Parathyroid adenoma (tissue), 2 donors: Measurements from ENCODE around the gene TGM2.

Source experiments
- H2AFZ ChIP-seq: fragments of 300-600 bp; sonication (generic); one replicate; pipeline ENCODE4 v1.7.0; 2017; ENCODE audit warnings: antibody characterized with exemption, mild to moderate bottlenecking
- H3K27ac ChIP-seq: fragments of 300-600 bp; sonication (generic); one replicate; pipeline ENCODE4 v1.7.0; 2017
- H3K27me3 ChIP-seq: fragments of 300-600 bp; sonication (generic); one replicate; pipeline ENCODE4 v1.7.0; 2017; ENCODE audit warnings: low read length; ENCODE audit not compliant: control insufficient read depth, insufficient read depth
- H3K36me3 ChIP-seq: fragments of 300-600 bp; sonication (generic); one replicate; pipeline ENCODE4 v1.7.0; 2017; ENCODE audit warnings: low read length; ENCODE audit not compliant: control insufficient read depth, insufficient read depth
- H3K4me1 ChIP-seq: fragments of 300-600 bp; sonication (generic); one replicate; pipeline ENCODE4 v1.7.0; 2017; ENCODE audit warnings: control low read depth
- H3K4me2 ChIP-seq: fragments of 300-600 bp; sonication (generic); one replicate; pipeline ENCODE4 v1.7.0; 2017; ENCODE audit warnings: low read length
- H3K4me3 ChIP-seq: fragments of 300-600 bp; sonication (generic); one replicate; pipeline ENCODE4 v1.7.0; 2017; ENCODE audit warnings: low read depth, low read length
- H3K79me2 ChIP-seq: fragments of 300-600 bp; sonication (generic); one replicate; pipeline ENCODE4 v1.7.0; 2017; ENCODE audit warnings: control low read depth
- H3K9ac ChIP-seq: fragments of 300-600 bp; sonication (generic); one replicate; pipeline ENCODE4 v1.7.0; 2017; ENCODE audit warnings: mild to moderate bottlenecking
- H3K9me3 ChIP-seq: fragments of 300-600 bp; sonication (generic); one replicate; pipeline ENCODE4 v1.7.0; 2017; ENCODE audit warnings: low read length; ENCODE audit not compliant: control insufficient read depth
- CTCF ChIP-seq: fragments of 300-600 bp; sonication (generic); IDR thresholded peaks from one replicate; pipeline ENCODE4 v1.7.0; 2017; ENCODE audit warnings: antibody characterized with exemption, mild to moderate bottlenecking
- donor health status: primary hyperparathyroidism.

The TGM2 gene

GRCh38 chr20:38113401-38114325, 51.4 kb downstream of the TGM2 start:
- Histone ChIP-seq H2AFZ (no peak overlapping the region), H3K27ac (no peak overlapping the region), H3K79me2 (no peaks in the 10 kb centered on the region), H3K4me3 (no peak overlapping the region), H3K4me2 (no peak overlapping the region), H3K9me3 (no peaks in the 10 kb centered on the region), H3K9ac (no peak overlapping the region), H3K36me3 (no peaks in the 10 kb centered on the region), H3K27me3 (no peaks in the 10 kb centered on the region), H3K4me1 (peaks cover 31% of the 10 kb centered on the region)
- peak; percentile 38 for TF ChIP-seq CTCF

DNA sequence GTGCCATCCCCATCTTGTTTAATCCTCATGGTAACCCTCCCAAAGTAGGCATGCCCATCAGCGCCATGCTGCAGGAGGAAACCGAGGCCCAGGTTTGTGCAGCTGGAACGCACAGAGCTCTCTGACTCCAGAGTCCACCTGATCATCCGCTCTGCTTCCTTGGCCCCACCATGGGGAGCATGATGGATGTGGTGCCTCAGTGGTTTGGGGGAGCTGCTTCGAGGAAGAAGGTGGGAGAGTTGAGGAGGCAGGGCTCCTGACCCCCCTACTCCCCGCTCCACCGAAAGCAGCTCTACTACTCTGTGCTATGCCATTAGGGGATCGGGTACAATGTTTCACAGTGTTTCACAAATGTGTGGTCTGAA, 52.2 kb downstream of the TGM2 start:
- no peaks in the 10 kb centered on the region for H3K79me2 ChIP-seq
- no peak overlapping the region for H2AFZ ChIP-seq
- no peak overlapping the region for H3K4me2 ChIP-seq
- H3K4me1 ChIP-seq, result peaks cover 37% of the 10 kb centered on the region
- H3K27ac ChIP-seq, result no peak overlapping the region
- H3K36me3 ChIP-seq, result no peaks in the 10 kb centered on the region
- no peak for TF ChIP-seq CTCF
- no peak overlapping the region for H3K4me3 ChIP-seq
- no peak overlapping the region for H3K9ac ChIP-seq
- H3K9me3 ChIP-seq, result no peaks in the 10 kb centered on the region
- no peaks in the 10 kb centered on the region for H3K27me3 ChIP-seq

GRCh38 chr20:38112261-38112929, 52.7 kb downstream of the TGM2 start:
- H3K9me3 ChIP-seq, result no peaks in the 10 kb centered on the region
- no peaks in the 10 kb centered on the region for H3K79me2 ChIP-seq
- TF ChIP-seq CTCF, result no peak
- H3K4me2 ChIP-seq, result no peak overlapping the region
- no peak overlapping the region for H3K9ac ChIP-seq
- H3K4me1 ChIP-seq, result peaks cover 39% of the 10 kb centered on the region
- H2AFZ ChIP-seq, result no peak overlapping the region
- no peak overlapping the region for H3K27ac ChIP-seq
- no peak overlapping the region for H3K4me3 ChIP-seq
- H3K27me3 ChIP-seq, result no peaks in the 10 kb centered on the region
- no peaks in the 10 kb centered on the region for H3K36me3 ChIP-seq

- H3K4me3 ChIP-seq, result no peak overlapping the region
- H3K36me3 ChIP-seq, result no peaks in the 10 kb centered on the region
- H2AFZ ChIP-seq, result peak overlapping the region; percentile 30
- TF ChIP-seq CTCF, result no peak
- no peaks in the 10 kb centered on the region for H3K79me2 ChIP-seq
- H3K4me2 ChIP-seq, result no peak overlapping the region
- no peaks in the 10 kb centered on the region for H3K9me3 ChIP-seq
- H3K9ac ChIP-seq, result no peak overlapping the region
- no peaks in the 10 kb centered on the region for H3K27me3 ChIP-seq
- H3K27ac ChIP-seq, result no peak overlapping the region
- peaks cover 39% of the 10 kb centered on the region for H3K4me1 ChIP-seq
Measured at GRCh38 chr20:38111366-38112232, 53.5 kb downstream of the TGM2 start.
